HPDE6-E6E7 (cell line): ENCODE results near the gene UNCX.

Experiments
- DNase-seq: peaks from one replicate; pipeline ENCODE4 v3.0.0; 2011; ENCODE audit warnings: missing footprints; ENCODE audit errors: extremely low spot score

Gene UNCX

DNA sequence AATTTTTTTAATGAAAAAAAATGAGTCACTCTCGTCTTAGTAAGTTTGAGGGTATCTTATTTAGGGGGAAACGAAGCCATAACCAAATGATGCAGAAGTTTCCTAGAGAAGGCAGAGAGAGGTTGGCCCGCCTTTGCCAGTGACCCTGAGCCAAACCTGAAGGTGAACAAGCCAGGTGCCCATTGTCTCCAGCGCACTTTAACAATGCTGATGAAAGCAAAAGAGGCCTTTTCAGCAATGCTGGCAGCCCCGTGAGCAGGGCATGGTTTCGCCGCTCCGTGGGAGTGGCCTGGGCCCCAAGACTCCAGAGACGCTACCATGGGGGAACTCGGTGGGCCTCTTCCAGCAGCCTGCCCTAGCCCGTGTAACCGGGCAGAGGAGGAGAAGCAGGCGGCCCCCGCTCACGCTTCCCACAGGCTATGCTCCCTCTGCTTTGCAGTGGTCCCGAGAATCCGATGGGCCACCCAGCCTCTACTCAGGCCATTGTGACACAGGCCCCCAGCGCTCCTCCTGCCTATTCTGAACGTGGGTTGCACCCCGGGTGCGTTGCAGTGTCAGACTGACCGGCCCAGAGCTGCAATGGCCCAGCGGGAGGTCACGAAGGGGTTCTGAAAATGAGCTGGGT, 14.0 kb upstream of the UNCX start:
- DNase-seq = no peak

DNA sequence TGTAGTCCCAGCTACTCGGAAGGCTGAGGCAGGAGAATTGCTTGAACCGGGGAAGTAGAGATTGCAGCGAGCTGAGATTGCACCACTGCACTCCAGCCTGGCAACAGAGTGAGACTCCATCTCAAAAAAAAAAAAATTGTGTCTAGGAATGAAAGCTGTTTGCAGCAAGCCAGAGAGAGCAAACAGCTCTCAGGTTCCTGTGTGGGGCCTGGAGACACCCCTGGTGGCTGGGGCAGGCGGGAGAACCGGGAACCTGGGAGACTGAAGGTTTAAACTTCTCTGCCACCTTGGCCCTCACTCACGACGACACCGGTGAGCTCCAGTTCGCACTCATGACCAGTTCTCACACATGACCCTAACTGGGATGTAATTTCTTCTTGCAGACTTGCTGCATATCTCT, 13.2 kb upstream of the UNCX start:
- no peak for DNase-seq

DNA sequence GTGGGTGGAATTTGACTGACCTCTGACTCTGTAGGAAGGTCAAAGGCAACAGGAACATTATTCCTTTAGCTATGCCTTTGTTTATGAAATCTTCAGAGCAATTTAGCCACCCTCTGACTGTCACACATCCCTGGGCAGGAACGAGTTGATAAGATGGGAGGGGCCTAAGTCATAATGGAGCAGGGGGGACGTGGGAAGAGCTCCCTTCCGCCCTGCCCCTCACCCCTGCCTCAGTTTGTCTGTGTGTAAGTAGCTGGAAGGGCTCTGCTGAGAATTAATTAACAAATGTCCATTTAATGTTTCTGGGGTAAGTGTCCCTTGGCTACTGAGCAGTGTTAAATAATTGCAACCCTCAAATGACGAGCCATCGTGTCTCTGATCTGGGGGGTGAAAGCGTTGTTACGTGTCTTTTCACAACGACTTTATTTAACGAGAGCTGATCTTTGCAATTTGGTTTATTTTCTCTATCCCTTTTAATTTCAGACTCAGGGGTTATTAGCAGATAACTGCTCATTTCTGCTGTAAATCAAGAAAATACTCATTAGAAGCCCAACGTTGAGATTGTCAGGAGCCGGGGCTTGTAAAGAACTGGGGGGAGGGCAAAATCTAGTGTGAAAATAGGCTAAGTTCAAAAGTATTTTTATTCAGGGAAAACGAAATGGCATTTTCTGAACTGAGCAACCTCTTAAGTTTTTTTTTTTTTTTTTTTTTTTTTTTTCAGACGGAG, 12.5 kb upstream of the UNCX start:
- no peak for DNase-seq

- no peak for DNase-seq
Observed at GRCh38 chr7:1220977-1221745, 11.5 kb upstream of the UNCX start.

DNA sequence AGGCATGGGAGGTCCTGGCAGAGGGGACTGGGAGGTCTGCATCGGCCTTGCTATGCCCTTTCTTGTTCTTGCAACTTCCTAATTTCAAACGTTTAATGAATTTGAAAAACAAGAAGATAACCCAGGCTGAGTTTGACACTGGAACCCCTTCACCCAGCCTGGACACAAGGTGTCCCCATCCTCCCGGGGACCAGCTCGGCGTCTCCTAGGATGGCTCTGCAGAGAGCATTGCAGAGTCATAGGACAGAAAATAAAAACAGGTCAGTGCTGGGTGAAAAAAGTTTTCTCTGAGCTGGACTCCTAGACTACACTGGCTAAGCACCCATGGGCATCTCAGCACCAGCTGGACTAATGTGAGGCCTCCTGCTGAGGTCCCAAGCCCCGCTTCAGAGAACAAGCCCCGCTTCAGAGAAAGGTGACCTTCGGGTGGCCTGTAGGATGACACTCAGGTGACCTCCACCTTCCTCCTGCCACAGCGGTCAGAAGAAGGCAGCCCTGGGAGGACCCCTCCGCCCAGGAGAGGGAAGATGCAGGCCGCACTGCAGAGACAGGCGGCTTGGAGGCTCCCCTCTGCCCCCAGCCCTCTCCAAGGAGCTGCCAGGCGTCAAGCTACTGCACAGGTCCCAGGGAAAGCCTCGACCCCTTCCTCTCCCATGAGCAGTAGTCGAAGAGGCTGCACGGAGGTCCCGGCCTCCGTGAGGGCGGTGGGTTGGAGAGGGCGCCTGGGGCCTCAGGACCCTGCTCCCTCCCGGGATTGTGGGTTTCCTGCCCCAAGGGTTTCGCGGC, 9.3 kb upstream of the UNCX start:
- no peak for DNase-seq

DNA sequence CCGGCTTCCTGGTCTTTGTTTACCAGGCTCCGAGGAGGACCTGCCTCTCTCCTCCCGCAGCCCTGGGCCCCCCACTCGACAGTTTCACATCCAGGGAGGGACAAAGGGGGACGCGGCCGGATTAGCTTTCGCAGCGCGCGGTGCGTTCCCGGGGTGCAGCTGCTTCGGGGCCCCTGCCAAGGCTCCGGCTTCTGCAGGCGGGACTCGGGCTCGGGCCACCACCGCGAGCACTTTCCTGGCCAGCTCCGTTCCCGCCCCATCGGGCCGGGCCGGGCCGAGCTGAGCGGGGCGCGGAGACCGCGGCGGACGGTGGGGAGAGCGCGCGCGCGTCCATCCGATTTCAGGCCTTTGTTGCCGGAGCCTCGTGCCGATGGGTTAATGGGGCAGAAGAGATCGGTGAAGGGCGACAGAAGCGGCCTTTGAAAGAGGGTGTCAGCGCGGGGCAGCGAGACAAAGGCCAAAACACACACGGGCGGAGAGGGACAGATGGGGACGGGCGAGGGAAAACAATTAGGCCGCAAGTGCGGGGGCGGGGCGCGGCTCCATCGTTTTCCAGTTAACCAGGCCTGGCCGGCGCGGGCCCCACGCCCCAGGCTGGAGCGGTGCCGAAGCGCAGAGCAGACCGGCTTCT, 8.5 kb upstream of the UNCX start:
- DNase-seq = no peak

DNA sequence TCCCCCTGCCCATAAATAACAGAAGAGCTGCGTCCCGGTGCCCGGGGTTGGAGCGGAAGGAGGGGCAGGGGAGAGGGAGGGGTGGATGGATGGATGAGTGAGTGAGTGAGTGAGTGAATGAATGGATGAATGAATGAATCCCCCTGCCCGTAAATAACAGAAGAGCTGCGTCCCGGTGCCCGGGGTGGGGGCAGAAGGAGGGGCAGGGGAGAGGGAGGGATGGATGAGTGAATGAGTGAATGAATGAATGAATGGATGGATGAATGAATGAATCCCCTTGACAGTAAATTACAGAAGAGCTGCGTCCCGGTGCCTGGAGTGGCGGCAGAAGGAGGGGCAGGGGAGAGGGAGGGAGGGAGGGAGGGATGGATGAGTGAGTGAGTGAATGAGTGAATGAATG, 7.6 kb upstream of the UNCX start:
- no peak for DNase-seq

- no peak for DNase-seq
Observed at GRCh38 chr7:1225441-1226185, 7.1 kb upstream of the UNCX start.

DNA sequence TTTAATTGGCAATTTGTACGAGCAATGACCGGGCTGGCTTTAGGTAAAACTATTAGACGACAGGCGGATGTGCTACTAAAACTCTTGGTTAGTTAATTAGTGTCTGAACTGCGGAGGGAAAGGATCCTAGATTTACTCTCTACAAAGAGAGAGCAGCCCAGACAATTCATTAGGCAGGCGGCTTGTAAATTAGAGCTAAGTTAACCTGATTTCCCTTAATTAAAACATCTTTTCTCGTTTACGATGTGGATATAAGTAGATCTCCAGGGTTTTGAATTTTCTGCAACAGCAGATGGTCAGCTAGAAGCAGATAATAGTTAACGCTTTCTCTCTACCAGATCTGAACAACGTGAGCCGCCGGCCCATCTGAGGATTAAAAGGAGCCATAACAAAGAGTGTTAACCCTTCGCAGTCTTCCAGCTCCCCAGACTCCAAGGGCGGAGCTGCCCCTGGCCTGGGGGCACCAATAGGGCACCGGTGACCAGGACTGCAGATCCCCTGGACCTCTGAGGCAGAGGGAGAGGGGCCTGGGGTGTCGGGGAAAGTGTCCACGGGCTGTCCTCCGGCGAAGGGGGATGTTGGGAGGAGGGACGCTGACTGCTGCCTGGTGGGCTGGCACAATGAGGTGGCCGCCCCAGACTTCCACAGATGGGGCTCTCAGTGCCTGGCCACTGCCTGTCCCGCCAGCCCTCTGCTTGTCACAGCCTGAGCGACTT, 6.3 kb upstream of the UNCX start:
- no peak for DNase-seq

- no peak for DNase-seq
Observed at GRCh38 chr7:1227071-1227804, 5.4 kb upstream of the UNCX start.

GRCh38 chr7:1227814-1228544, 4.7 kb upstream of the UNCX start:
- no peak for DNase-seq

GRCh38 chr7:1228545-1229201, 4.0 kb upstream of the UNCX start:
- no peak for DNase-seq

DNA sequence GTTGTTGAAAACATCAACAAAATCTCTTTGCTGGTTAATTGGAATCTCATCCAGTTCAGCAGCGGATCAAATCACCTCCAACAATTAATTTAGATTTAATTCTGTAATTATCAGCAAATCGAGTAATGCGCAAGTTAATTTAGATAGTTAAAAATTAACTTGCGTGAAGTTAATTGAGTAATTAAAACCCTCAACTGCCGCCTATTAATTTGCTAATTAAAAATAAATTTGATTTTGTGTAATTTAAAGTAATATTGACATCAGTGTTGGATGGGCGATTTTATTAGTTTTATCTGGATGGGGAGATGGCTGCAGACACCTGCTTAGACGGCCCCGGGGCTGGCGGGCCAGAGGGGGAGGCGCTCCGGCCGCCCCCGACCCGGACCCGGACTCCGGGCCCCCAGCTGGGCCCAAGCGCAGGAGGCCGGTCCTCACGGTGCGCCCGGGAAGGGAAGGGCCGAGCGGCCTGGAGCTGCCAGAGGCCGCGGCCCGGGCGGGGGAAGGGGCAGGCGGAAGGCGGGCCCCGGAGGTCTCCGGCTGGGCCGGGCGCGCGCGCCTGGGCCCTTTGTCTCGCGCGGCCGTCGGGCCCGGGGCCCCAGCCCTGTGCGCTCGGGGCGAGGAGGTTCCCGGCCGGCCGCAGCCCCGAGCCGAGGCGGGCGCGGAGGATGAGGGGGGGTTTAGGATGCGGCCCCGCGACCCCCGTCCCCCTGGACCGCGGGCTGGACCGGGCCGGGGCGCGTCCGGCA, 3.3 kb upstream of the UNCX start:
- DNase-seq = no peak

DNA sequence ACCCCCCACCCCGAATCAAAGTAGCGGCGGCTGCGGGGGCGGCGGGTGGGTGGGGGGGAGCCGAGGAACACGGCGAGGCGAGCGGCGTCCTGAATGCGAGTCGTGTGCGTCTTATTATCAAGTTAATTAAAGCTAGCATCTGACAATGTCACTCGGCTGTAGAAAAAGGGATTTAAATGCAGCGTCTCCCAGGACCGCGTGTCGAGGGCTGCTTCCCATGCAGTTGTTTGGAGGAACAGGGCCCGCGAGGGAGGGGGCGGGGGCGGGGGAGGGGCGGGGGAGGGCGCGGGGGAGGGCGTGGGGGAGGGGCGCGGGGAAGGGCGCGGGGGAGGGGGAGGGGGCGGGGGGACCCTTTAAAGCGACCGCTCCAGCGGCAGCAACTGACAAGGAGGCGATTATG, 2.7 kb upstream of the UNCX start:
- DNase-seq = no peak

GRCh38 chr7:1230411-1231213, 2.1 kb upstream of the UNCX start:
- no peak for DNase-seq

GRCh38 chr7:1231214-1232102, 1.2 kb upstream of the UNCX start:
- no peak for DNase-seq
